HFF-Myc (cell line): ENCODE data around the gene PAPOLB.

Experiments
- DNase-seq: peaks from one replicate; pipeline ENCODE4 v3.0.0-alpha.2; 2011; ENCODE audit warnings: low read depth; ENCODE audit errors: extremely low read depth
- H3K4me3 ChIP-seq: replicated peaks from 2 replicates; pipeline ENCODE4 v1.5.1; 2011; ENCODE audit warnings: low read depth, mild to moderate bottlenecking, control low read depth, low read length
- TF ChIP-seq, protein P1 (sequence below): IDR thresholded peaks from 2 replicates; pipeline ENCODE4 v1.5.1; 2012; ENCODE audit warnings: mild to moderate bottlenecking, low read depth, low read length, control low read depth; ENCODE audit errors: missing control alignments

PAPOLB gene

DNA sequence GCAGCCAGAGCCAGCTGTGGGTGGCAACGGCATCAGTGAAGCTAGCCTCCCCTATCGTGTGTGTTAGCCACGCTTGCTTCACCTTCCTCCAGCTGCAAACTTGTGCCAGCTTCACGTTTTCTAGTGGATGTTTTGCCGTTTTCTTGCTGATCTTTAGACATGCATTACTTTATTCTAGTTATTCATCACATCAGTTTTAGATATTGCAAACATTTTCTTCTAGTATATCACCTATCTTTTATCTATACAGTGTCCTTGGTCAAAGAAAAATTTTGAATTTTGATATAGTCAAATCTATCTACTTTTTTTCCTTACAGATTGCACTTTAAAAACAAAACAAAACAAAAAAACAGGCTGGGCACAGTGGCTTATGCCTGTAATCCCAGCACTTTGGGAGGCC lies 6.7 kb upstream of the PAPOLB start:
- TF ChIP-seq, protein P1, sequence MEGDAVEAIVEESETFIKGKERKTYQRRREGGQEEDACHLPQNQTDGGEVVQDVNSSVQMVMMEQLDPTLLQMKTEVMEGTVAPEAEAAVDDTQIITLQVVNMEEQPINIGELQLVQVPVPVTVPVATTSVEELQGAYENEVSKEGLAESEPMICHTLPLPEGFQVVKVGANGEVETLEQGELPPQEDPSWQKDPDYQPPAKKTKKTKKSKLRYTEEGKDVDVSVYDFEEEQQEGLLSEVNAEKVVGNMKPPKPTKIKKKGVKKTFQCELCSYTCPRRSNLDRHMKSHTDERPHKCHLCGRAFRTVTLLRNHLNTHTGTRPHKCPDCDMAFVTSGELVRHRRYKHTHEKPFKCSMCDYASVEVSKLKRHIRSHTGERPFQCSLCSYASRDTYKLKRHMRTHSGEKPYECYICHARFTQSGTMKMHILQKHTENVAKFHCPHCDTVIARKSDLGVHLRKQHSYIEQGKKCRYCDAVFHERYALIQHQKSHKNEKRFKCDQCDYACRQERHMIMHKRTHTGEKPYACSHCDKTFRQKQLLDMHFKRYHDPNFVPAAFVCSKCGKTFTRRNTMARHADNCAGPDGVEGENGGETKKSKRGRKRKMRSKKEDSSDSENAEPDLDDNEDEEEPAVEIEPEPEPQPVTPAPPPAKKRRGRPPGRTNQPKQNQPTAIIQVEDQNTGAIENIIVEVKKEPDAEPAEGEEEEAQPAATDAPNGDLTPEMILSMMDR: no peak
- DNase-seq: no peak
- no peak overlapping the region for H3K4me3 ChIP-seq

DNA sequence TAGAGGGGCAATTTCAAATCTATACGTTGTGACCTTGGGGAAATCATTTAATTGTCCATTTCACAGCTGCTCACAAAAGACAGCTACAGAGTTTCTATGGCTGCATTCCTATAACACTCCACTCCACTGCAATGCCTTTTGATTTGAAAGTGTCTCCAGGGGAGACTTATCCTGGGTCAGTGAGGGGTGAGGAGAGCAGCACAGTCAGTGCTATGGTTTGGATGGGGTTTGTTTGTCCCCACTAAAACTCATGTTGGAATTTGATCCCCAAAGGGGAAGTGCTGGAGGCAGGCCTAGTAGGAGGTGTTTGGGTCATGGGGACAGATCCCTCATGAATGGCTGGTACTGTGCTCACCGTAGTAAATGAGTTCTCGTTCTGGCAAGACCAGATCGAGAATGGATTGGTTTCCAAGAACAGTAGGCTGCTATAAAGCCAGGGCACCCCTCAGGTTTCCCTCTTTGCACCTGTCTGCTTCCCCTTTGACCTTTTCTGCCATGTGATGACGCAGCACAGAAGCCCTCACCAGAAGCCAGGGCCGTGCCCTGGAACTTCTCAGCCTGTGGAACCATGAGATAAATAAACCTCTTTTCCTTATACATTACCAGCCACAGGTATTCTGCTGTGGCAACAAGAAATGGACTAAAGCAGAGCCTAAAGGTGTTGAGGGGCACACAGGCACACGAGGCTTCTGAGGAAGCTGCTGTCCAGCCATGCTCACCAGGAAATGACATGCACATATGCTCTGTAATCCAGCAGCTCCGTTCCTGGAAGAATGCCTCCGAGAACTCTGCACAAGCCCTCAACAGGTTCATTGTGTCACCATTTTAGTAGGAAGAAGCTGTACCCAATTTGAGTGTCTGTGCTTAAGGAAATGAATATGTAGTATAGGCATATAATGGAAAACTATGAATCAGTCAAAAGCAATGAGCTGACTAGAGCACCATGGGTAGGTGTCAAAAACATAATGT lies 5.0 kb upstream of the PAPOLB start:
- DNase-seq: no peak
- no peak overlapping the region for H3K4me3 ChIP-seq
- TF ChIP-seq, protein P1: no peak

DNA sequence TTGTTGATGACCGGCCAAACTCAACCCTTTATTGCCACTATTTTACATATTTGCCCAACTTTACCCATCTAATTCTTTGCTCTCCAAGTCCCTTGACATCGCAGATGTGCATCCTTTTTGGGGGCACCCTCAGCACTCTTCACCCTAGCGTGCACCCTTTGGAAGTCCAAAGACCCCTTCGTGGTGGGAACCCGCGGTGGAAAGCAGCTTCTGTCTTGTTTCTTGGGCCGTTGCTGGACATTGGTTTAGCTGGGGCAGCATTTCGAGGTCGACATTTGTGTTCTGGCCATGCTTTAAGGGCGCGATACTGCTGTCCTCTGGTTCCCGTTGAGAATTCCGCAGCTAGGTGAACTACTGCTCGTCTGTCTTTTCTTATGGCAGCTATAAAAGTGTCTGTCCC lies 326 bp upstream of the PAPOLB start:
- no peak overlapping the region for H3K4me3 ChIP-seq
- TF ChIP-seq, protein P1: no peak
- DNase-seq: no peak

DNA sequence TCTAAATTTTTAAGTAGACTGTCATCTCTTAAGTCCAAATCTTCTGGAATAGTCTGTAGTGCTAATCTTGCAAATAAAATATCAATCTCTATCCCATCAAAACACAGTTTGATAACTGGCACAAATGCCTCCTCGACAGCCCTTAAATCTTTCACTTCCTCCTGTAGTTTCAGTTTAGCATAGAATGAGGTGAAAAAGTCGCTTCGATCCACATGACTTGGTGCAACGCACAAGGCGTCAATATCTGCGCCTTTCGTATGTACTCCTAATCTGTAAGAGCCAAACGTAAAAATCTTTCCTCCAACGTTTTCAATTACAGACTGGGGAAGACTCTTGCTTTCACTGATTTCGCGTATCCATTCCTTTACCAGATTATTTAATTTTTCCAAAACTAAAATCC lies 603 bp downstream of the PAPOLB start:
- H3K4me3 ChIP-seq: no peak overlapping the region; the same call in 1 of the 2 replicates
- DNase-seq: no peak
- TF ChIP-seq, protein P1: no peak

DNA sequence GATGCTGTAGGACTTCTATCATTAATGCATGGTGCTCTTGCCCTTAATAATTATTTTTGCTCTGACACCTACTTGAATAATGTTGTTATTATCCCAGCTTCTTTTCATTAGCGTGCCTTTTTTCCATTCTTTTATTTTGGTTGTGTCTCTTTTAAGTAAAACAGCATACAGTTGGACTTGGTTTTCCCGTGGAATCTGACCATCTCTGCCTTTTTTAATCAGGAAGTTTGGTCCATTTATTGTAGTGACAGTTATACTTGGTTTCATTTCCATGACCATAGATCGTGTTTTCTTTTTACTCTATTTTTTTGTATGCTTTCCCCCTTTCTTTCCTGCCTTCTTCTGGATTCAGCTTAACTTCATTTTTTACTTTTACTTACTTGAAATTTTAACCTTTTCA lies 4.6 kb downstream of the PAPOLB start:
- TF ChIP-seq, protein P1: no peak
- no peak for DNase-seq
- H3K4me3 ChIP-seq: no peak overlapping the region

DNA sequence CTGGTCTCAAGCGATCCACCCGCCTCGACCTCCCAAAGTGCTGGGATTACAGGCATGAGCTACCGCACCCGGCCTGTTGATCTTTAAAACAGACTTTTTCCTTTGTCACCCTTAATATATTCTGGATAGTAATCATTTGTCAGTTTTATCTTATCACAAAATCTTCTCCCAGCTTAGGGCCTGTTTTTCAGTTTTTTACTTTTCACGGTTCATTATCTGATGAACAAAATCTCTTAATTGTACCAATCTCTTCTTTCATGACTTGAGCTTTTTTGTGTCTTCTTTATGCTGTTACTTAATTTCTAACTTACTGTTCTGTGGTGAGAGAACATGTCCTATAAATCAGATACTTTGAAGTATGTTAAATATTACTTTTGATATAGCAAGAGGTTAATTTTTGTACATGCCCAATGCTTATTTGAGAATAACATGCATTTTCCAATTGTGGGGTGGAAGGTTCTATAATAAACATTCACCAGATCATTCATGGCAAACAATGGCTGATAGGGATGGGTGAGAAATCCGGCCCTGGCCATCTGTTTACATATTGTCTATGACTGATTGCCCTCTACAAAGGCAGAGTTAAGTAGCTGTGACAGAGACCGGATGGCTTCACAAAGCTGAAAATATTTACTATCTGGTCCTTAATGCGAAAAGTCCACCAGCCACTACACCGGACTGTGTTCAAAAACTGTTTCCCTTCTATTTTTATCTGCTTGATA lies 5.3 kb downstream of the PAPOLB start:
- DNase-seq: no peak
- H3K4me3 ChIP-seq: no peak overlapping the region
- TF ChIP-seq, protein P1: no peak
